CD8-positive, alpha-beta memory T cell (primary cell): ENCODE data around the gene SLC44A5. TPM values are rescaled to one million over a fixed set of nuclear protein-coding genes. Genes with fewer than 3 reads are reported as not detected.
A peak's percentile ranks its signal among the peaks of the same experiment; 100 is the strongest.

ENCODE experiments used
- CTCF ChIA-PET: fragments of 350-600 bp; sonication (Branson Sonifier 250); formaldehyde crosslinking; loops from one replicate; lab custom pipeline; 2021; ENCODE audit warnings: antibody characterized with exemption; lab: Charles Lee
- POLR2A ChIA-PET: fragments of 350-600 bp; sonication (Branson Sonifier 250); formaldehyde crosslinking; loops from one replicate; lab custom pipeline; 2021; ENCODE audit warnings: antibody characterized with exemption; lab: Charles Lee
- DNase-seq, 5 donors: peaks; one replicate each; pipeline versions ENCODE4 v3.0.0 to v3.0.0-alpha.2; 2020 to 2022; ENCODE audit warnings: mixed read lengths in 1 of 5
- H3K27ac ChIP-seq: one replicate; pipeline ENCODE4 v1.7.0; 2013; ENCODE audit warnings: low read depth, mild to moderate bottlenecking, low read length, moderate library complexity
- H3K27me3 ChIP-seq: 2 replicates; pipeline ENCODE4 v1.7.0; 2013; ENCODE audit warnings: low read length, mild to moderate bottlenecking; ENCODE audit not compliant: insufficient read depth, poor library complexity, severe bottlenecking
- H3K36me3 ChIP-seq: 2 replicates; pipeline ENCODE4 v1.7.0; 2013; ENCODE audit warnings: mild to moderate bottlenecking, low read length, moderate library complexity; ENCODE audit not compliant: insufficient read depth
- H3K4me1 ChIP-seq: 2 replicates; pipeline ENCODE4 v1.7.0; 2013; ENCODE audit warnings: mild to moderate bottlenecking, low read length, moderate library complexity; ENCODE audit not compliant: insufficient read depth
- H3K4me3 ChIP-seq: 2 replicates; pipeline ENCODE4 v1.7.0; 2013; ENCODE audit warnings: mild to moderate bottlenecking, low read length
- H3K9me3 ChIP-seq: 2 replicates; pipeline ENCODE4 v1.7.0; 2013; ENCODE audit warnings: mild to moderate bottlenecking, low read length
- H3K27ac Mint-ChIP-seq, 8 donors: one replicate each; pipeline ENCODE4 v1.8.0; 2020 to 2021; ENCODE audit warnings: mixed read lengths in 8 of 8, mild to moderate bottlenecking in 6 of 8, inconsistent platforms in 3 of 8, moderate library complexity in 3 of 8
- H3K27me3 Mint-ChIP-seq, 2 donors: one replicate each; pipeline ENCODE4 v1.8.0; 2020 to 2021; ENCODE audit warnings: mixed read lengths in 2 of 2, mild to moderate bottlenecking in 1 of 2, moderate library complexity in 1 of 2
- H3K36me3 Mint-ChIP-seq, 3 donors: one replicate each; pipeline ENCODE4 v1.8.0; 2020 to 2021; ENCODE audit warnings: mixed read lengths in 3 of 3, inconsistent platforms in 1 of 3, mild to moderate bottlenecking in 1 of 3
- H3K4me1 Mint-ChIP-seq, 3 donors: one replicate each; pipeline ENCODE4 v1.8.0; 2020 to 2021; ENCODE audit warnings: mixed read lengths in 3 of 3, inconsistent platforms in 1 of 3, mild to moderate bottlenecking in 1 of 3
- H3K4me3 Mint-ChIP-seq, 7 donors: one replicate each; pipeline ENCODE4 v1.8.0; 2020 to 2021; ENCODE audit warnings: mixed read lengths in 7 of 7, mild to moderate bottlenecking in 6 of 7, moderate library complexity in 4 of 7, inconsistent platforms in 2 of 7
- H3K9me3 Mint-ChIP-seq, 5 donors: one replicate each; pipeline ENCODE4 v1.8.0; 2020 to 2022; ENCODE audit warnings: mixed read lengths in 5 of 5, mild to moderate bottlenecking in 3 of 5, moderate library complexity in 2 of 5, inconsistent platforms in 1 of 5
- polyA plus RNA-seq: library from polyadenylated mRNA; unstranded; fragments of 300-500 nt; fragmentation: Illumina TruSeq; gene quantifications from one replicate; pipeline ENCODE4 v1.2.3, GENCODE V29; 2021
- total RNA-seq, 2 experiments: library from RNA; stranded (reverse); gene quantifications; one replicate each; pipeline ENCODE4 v1.2.3, GENCODE V29; 2021

Gene SLC44A5
- total and polyA plus RNA-seq, 3 experiments from 2014 or later = 0.24 to 0.53 (median 0.29) TPM

GRCh38 chr1:75171876-75172275 is 439.0 kb downstream of the SLC44A5 start:
- no peak for DNase-seq
- Mint-ChIP-seq H3K4me1 (no peaks in the 10 kb centered on the region), H3K27me3 (no peaks in the 10 kb centered on the region), H3K27ac (no peak overlapping the region), H3K36me3 (no peaks in the 10 kb centered on the region), H3K4me3 (no peak overlapping the region), H3K9me3 (peaks cover 0 to 18% (median 9%) of the 10 kb centered on the region in 5 donors)
- POLR2A ChIA-PET = no interaction called here
- Histone ChIP-seq H3K27ac (no peak overlapping the region), H3K4me3 (no peak overlapping the region), H3K9me3 (no peaks in the 10 kb centered on the region), H3K4me1 (no peaks in the 10 kb centered on the region), H3K27me3 (no peaks in the 10 kb centered on the region), H3K36me3 (no peaks in the 10 kb centered on the region)
- CTCF ChIA-PET = no interaction called here

DNA sequence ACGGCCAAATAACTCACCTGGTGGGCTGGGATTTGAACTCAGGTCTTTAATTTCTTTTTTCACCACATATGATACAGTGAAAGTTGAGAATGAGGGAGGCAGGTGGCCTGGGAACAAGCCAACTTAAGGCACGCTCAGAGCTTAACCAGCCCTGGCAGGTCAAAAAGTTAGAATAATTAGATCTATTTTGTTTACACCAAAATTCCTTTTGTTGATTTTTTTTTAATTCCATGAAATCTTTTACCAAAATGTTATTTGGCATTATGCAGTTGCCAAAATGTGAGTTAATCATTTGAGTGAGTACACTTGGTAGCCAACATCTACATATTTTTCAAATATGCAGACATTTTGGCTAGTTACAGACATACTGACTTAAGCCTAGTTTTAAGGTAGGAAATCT is 439.9 kb downstream of the SLC44A5 start:
- ChIA-PET CTCF (no interaction called here), POLR2A (no interaction called here)
- Mint-ChIP-seq H3K27ac (no peak overlapping the region), H3K27me3 (no peaks in the 10 kb centered on the region), H3K4me3 (no peak overlapping the region), H3K4me1 (no peaks in the 10 kb centered on the region), H3K36me3 (no peaks in the 10 kb centered on the region), H3K9me3 (peaks cover 0 to 11% (median 4%) of the 10 kb centered on the region in 5 donors)
- no peak for DNase-seq
- no peaks in the 10 kb centered on the region for H3K36me3 ChIP-seq
- no peak overlapping the region for H3K27ac ChIP-seq
- no peaks in the 10 kb centered on the region for H3K9me3 ChIP-seq
- H3K4me1 ChIP-seq = no peaks in the 10 kb centered on the region
- no peak overlapping the region for H3K4me3 ChIP-seq
- H3K27me3 ChIP-seq = no peaks in the 10 kb centered on the region

DNA sequence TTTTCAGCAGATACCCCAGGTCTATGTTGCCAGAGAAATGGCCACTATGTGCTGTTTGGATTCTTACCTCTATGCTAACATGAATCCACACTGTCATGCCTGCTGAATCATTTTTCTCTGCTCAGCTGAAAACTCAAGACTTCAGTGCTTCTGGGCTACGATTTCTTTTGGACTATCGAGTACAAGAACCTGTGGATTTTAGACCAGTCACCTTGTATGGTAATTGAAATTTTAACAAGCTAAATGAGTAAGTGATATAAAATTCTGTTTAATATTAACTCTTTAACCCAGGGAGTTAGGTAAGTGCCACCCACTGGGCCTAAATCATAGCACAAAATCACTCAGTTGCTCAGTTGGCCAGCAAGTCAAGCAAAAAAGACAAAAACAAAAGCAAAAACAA is 440.9 kb downstream of the SLC44A5 start:
- H3K27ac Mint-ChIP-seq = no peak overlapping the region
- DNase-seq = no peak
- H3K27me3 Mint-ChIP-seq = no peaks in the 10 kb centered on the region
- H3K36me3 ChIP-seq = no peaks in the 10 kb centered on the region
- no peaks in the 10 kb centered on the region for H3K4me1 ChIP-seq
- no peak overlapping the region for H3K27ac ChIP-seq
- no peaks in the 10 kb centered on the region for H3K9me3 ChIP-seq
- H3K9me3 Mint-ChIP-seq = peaks cover 0 to 9% (median 2%) of the 10 kb centered on the region in 5 donors
- no peak overlapping the region for H3K4me3 Mint-ChIP-seq
- no peaks in the 10 kb centered on the region for H3K36me3 Mint-ChIP-seq
- H3K4me3 ChIP-seq = no peak overlapping the region
- ChIA-PET POLR2A (no interaction called here), CTCF (no interaction called here)
- no peaks in the 10 kb centered on the region for H3K27me3 ChIP-seq
- H3K4me1 Mint-ChIP-seq = no peaks in the 10 kb centered on the region

DNA sequence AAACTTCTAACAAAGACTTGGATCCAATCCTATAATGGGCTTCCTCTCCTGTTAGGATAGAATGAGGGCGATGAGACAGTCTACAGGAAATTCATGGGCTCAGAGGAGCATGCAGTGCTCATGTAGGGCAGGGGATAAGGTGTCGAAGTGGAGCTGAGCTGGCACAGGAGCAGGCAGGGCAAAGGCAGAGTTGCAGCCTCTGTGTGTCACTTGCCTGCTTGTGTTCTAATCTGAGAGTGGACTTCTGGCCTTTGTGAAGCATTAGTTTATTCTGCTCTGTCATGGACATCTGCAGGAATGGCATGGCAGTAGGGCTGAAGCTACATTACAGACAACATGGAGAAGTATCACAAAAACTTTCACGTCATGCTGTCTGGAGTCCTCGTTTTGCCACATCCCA is 444.1 kb downstream of the SLC44A5 start:
- peaks cover 0 to 7% (median 2%) of the 10 kb centered on the region in 5 donors for H3K9me3 Mint-ChIP-seq
- peak overlapping the region in 1 of 8 donors; percentile 29 for H3K27ac Mint-ChIP-seq
- Histone ChIP-seq H3K4me1 (no peaks in the 10 kb centered on the region), H3K9me3 (no peaks in the 10 kb centered on the region), H3K36me3 (no peaks in the 10 kb centered on the region), H3K4me3 (no peak overlapping the region), H3K27me3 (no peaks in the 10 kb centered on the region), H3K27ac (no peak overlapping the region)
- CTCF ChIA-PET = no interaction called here
- no peaks in the 10 kb centered on the region for H3K36me3 Mint-ChIP-seq
- POLR2A ChIA-PET = no interaction called here
- no peak overlapping the region for H3K4me3 Mint-ChIP-seq
- no peak for DNase-seq
- H3K4me1 Mint-ChIP-seq = no peaks in the 10 kb centered on the region
- H3K27me3 Mint-ChIP-seq = no peaks in the 10 kb centered on the region

DNA sequence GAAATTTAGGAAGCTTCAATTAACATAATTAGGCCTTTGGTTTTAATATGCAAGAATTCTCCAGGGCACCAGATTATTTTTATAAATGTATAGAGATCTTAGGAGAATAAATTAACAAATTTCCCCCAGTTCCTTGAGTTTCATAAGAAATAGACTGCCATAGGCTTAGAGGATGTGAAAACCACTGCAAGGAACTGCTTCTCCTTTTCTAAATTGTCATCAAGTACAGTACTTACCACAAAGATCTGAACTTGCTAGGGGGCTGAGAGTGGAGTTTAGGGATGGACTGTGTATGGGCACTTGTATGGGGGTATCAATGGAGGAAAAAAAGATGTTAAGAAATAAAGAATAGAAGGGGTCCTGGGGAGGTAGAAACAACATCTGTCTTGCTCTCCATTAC is 445.6 kb downstream of the SLC44A5 start:
- Mint-ChIP-seq H3K36me3 (no peaks in the 10 kb centered on the region), H3K27me3 (no peaks in the 10 kb centered on the region), H3K4me3 (no peak overlapping the region), H3K4me1 (no peaks in the 10 kb centered on the region), H3K9me3 (peaks cover 0 to 7% (median 2%) of the 10 kb centered on the region in 5 donors), H3K27ac (no peak overlapping the region)
- ChIA-PET POLR2A (no interaction called here), CTCF (no interaction called here)
- no peak for DNase-seq
- H3K27me3 ChIP-seq = no peaks in the 10 kb centered on the region
- H3K27ac ChIP-seq = no peak overlapping the region
- H3K4me1 ChIP-seq = no peaks in the 10 kb centered on the region
- no peaks in the 10 kb centered on the region for H3K36me3 ChIP-seq
- no peaks in the 10 kb centered on the region for H3K9me3 ChIP-seq
- no peak overlapping the region for H3K4me3 ChIP-seq

DNA sequence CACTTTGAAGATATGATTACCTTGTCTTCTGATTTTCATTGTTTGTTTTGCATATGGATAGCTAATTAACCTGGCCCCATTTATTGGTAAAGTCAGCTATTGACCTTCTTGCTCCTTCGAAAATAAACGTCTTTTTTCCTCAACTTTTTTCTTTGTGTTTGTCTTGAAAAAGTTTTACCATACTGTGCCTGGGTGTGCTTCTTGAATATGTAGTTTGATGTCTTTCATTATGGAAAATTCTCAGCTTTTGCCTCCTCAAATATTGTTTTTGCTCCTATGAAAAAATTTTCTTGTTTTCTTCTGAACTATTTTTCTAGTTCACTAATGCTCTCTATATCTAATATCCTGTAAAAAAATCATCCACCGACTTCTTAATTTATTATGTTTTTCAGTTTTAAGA is 451.8 kb downstream of the SLC44A5 start:
- Histone ChIP-seq H3K4me1 (no peaks in the 10 kb centered on the region), H3K4me3 (no peak overlapping the region), H3K27ac (no peak overlapping the region), H3K36me3 (no peaks in the 10 kb centered on the region), H3K27me3 (no peaks in the 10 kb centered on the region), H3K9me3 (no peaks in the 10 kb centered on the region)
- Mint-ChIP-seq H3K4me3 (no peak overlapping the region), H3K36me3 (no peaks in the 10 kb centered on the region), H3K4me1 (no peaks in the 10 kb centered on the region), H3K27ac (no peak overlapping the region), H3K9me3 (peaks cover 0 to 4% (median 0%) of the 10 kb centered on the region in 5 donors), H3K27me3 (no peaks in the 10 kb centered on the region)
- no peak for DNase-seq
- POLR2A ChIA-PET = no interaction called here
- CTCF ChIA-PET = no interaction called here

Other genes with a start within 250 kb of the SLC44A5 start
- gene ACADM, start 113.6 kb upstream of the SLC44A5 start, total RNA-seq = 10 to 100 TPM; 50.0 to 53.4 TPM
- 55.4 TPM for gene ACADM, start 113.6 kb upstream of the SLC44A5 start, polyA plus RNA-seq
- gene RABGGTB, start 175.1 kb upstream of the SLC44A5 start, total RNA-seq = 100 to 1,000 TPM; 208 to 212 TPM
- 7.5 TPM for gene RABGGTB, start 175.1 kb upstream of the SLC44A5 start, polyA plus RNA-seq
- under 1 TPM; 0.50 to 0.58 TPM for gene MSH4, start 185.8 kb upstream of the SLC44A5 start, total RNA-seq
- gene MSH4, start 185.8 kb upstream of the SLC44A5 start, polyA plus RNA-seq = not detected